DND-41 (cell line): ENCODE measurements around the gene AEBP2.

Experiments
- ATAC-seq: fragments of 200-7000 bp; cut with Tn5 transposase; 3 replicates; pipeline ENCODE4 v1.9.1; 2021; ENCODE audit warnings: low read depth; ENCODE audit not compliant: insufficient read depth
- DNase-seq: peaks from one replicate; pipeline ENCODE4 v3.0.0-alpha.2; 2020
- H2AFZ ChIP-seq: 2 replicates; pipeline ENCODE4 v1.6.0; 2012; ENCODE audit warnings: low read depth, low read length
- H3K27ac ChIP-seq: 2 replicates; pipeline ENCODE4 v1.5.1; 2012; ENCODE audit warnings: low read length, inconsistent platforms
- H3K27me3 ChIP-seq: fragments of 200-600 bp; sonication (generic); 2 replicates; pipeline ENCODE4 v1.6.0; 2012; ENCODE audit warnings: low read length, mild to moderate bottlenecking, inconsistent platforms; ENCODE audit not compliant: insufficient read depth, poor library complexity
- H3K36me3 ChIP-seq: 2 replicates; pipeline ENCODE4 v1.5.1; 2012; ENCODE audit warnings: low read length, inconsistent platforms; ENCODE audit not compliant: insufficient read depth
- H3K4me1 ChIP-seq: 2 replicates; pipeline ENCODE4 v1.5.1; 2012; ENCODE audit warnings: mild to moderate bottlenecking, low read length; ENCODE audit not compliant: insufficient read depth
- H3K4me2 ChIP-seq: 2 replicates; pipeline ENCODE4 v1.6.0; 2012; ENCODE audit warnings: mild to moderate bottlenecking, moderate library complexity, low read length, inconsistent platforms; ENCODE audit not compliant: insufficient read depth
- H3K4me3 ChIP-seq, 2 experiments: fragments of 200-600 bp in 1 of 2; shearing (Covaris generic) in 1 of 2; 2 replicates each; pipeline ENCODE4 v1.5.1; 2012 to 2016; ENCODE audit warnings: inconsistent platforms in 2 of 2, low read length in 2 of 2, mild to moderate bottlenecking in 2 of 2, low read depth in 1 of 2, moderate library complexity in 1 of 2
- H3K79me2 ChIP-seq: 2 replicates; pipeline ENCODE4 v1.6.0; 2012; ENCODE audit warnings: low read length, inconsistent platforms; ENCODE audit not compliant: insufficient read depth
- H3K9ac ChIP-seq: 2 replicates; pipeline ENCODE4 v1.6.0; 2012; ENCODE audit warnings: low read depth, mild to moderate bottlenecking, inconsistent platforms, low read length, moderate library complexity
- H3K9me3 ChIP-seq: 2 replicates; pipeline ENCODE4 v1.5.1; 2012; ENCODE audit warnings: low read length, moderate library complexity, mild to moderate bottlenecking, inconsistent platforms; ENCODE audit not compliant: insufficient read depth, severe bottlenecking
- H4K20me1 ChIP-seq: 2 replicates; pipeline ENCODE4 v1.6.0; 2012; ENCODE audit warnings: low read length; ENCODE audit not compliant: insufficient read depth
- EZH2 ChIP-seq: IDR thresholded peaks from 3 replicates; pipeline ENCODE4 v1.6.1; 2012; ENCODE audit warnings: borderline replicate concordance, low read depth, mild to moderate bottlenecking, moderate library complexity, low read length, inconsistent platforms; ENCODE audit not compliant: severe bottlenecking
- TF ChIP-seq, protein P1 (sequence below): IDR thresholded peaks from 2 replicates; pipeline ENCODE4 v1.5.1; 2012; ENCODE audit warnings: borderline replicate concordance, low read length, moderate library complexity, mild to moderate bottlenecking; ENCODE audit not compliant: poor library complexity, severe bottlenecking; ENCODE audit errors: extremely low read depth

The AEBP2 gene

GRCh38 chr12:19451196-19451595 lies 11.9 kb downstream of the AEBP2 start:
- Histone ChIP-seq H4K20me1 (peaks cover 89% of the 10 kb centered on the region), H3K4me2 (no peak overlapping the region; the same call in 1 of the 2 replicates), H3K9ac (no peak overlapping the region), H3K4me1 (peaks cover 21% of the 10 kb centered on the region), H3K4me3 (no peak overlapping the region), H3K79me2 (peaks cover 100% of the 10 kb centered on the region), H3K27me3 (no peaks in the 10 kb centered on the region), H3K27ac (no peak overlapping the region), H2AFZ (no peak overlapping the region), H3K36me3 (peaks cover 35% of the 10 kb centered on the region), H3K9me3 (no peaks in the 10 kb centered on the region)
- TF ChIP-seq, protein P1, sequence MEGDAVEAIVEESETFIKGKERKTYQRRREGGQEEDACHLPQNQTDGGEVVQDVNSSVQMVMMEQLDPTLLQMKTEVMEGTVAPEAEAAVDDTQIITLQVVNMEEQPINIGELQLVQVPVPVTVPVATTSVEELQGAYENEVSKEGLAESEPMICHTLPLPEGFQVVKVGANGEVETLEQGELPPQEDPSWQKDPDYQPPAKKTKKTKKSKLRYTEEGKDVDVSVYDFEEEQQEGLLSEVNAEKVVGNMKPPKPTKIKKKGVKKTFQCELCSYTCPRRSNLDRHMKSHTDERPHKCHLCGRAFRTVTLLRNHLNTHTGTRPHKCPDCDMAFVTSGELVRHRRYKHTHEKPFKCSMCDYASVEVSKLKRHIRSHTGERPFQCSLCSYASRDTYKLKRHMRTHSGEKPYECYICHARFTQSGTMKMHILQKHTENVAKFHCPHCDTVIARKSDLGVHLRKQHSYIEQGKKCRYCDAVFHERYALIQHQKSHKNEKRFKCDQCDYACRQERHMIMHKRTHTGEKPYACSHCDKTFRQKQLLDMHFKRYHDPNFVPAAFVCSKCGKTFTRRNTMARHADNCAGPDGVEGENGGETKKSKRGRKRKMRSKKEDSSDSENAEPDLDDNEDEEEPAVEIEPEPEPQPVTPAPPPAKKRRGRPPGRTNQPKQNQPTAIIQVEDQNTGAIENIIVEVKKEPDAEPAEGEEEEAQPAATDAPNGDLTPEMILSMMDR: no peak
- TF ChIP-seq EZH2: no peak
- 0 out of 3 replicates have a peak, but pooled peaks have one; percentile 27 for ATAC-seq
- DNase-seq: no peak

DNA sequence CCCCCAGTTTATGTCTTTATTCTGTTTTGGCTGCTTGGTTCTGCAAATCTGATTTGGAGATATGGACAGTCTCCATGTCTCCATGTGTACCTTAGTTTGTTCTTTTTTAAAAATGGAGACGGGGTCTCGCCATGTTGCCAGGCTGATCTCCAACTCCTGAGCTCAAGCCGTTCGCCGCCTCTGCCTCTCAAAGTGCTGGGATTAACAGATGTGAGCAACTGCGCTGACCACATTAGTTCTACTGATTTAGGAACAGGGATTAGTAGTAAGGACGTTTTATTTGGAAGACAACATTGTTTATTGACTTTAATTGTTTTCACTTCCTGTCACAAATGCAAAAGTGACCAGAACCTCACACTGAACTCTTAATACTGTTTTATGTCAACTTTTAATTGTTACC lies 14.7 kb downstream of the AEBP2 start:
- no peak for ATAC-seq
- Histone ChIP-seq H3K4me2 (no peak overlapping the region), H3K9me3 (no peaks in the 10 kb centered on the region), H4K20me1 (peaks cover 93% of the 10 kb centered on the region), H3K36me3 (peaks cover 43% of the 10 kb centered on the region), H3K9ac (no peak overlapping the region), H3K79me2 (peaks cover 100% of the 10 kb centered on the region), H3K27ac (no peak overlapping the region), H3K27me3 (no peaks in the 10 kb centered on the region), H2AFZ (no peak overlapping the region), H3K4me1 (peaks cover 6% of the 10 kb centered on the region), H3K4me3 (no peak overlapping the region)
- DNase-seq: no peak
- no peak for TF ChIP-seq EZH2
- TF ChIP-seq, protein P1: no peak

GRCh38 chr12:19454837-19455236 lies 15.5 kb downstream of the AEBP2 start:
- Histone ChIP-seq H2AFZ (no peak overlapping the region), H4K20me1 (peaks cover 91% of the 10 kb centered on the region), H3K9ac (no peak overlapping the region), H3K79me2 (peaks cover 100% of the 10 kb centered on the region), H3K27me3 (no peaks in the 10 kb centered on the region), H3K4me1 (peaks cover 6% of the 10 kb centered on the region), H3K4me3 (no peak overlapping the region), H3K9me3 (no peaks in the 10 kb centered on the region), H3K4me2 (no peak overlapping the region), H3K27ac (no peak overlapping the region), H3K36me3 (peaks cover 43% of the 10 kb centered on the region)
- DNase-seq (no peak), ATAC-seq (no peak)
- TF ChIP-seq, protein P1: no peak
- no peak for TF ChIP-seq EZH2

- H3K4me1 ChIP-seq: peaks cover 3% of the 10 kb centered on the region
- H3K27me3 ChIP-seq: no peaks in the 10 kb centered on the region
- H3K9me3 ChIP-seq: no peaks in the 10 kb centered on the region
- no peak overlapping the region for H3K4me2 ChIP-seq
- H3K4me3 ChIP-seq: no peak overlapping the region
- no peak for ATAC-seq
- no peak overlapping the region for H3K27ac ChIP-seq
- H3K9ac ChIP-seq: no peak overlapping the region
- TF ChIP-seq, protein P1: peak; percentile 10
- no peak for TF ChIP-seq EZH2
- H3K36me3 ChIP-seq: peaks cover 43% of the 10 kb centered on the region
- peaks cover 83% of the 10 kb centered on the region for H4K20me1 ChIP-seq
- peaks cover 100% of the 10 kb centered on the region for H3K79me2 ChIP-seq
- no peak for DNase-seq
- H2AFZ ChIP-seq: no peak overlapping the region
These were observed 16.9 kb downstream of the AEBP2 start for GRCh38 chr12:19456176-19456575.
